HG02642 (cell line): ENCODE results near the gene GZMM.
A peak's percentile ranks its signal among the peaks of the same experiment; 100 is the strongest.

Experiments
- ATAC-seq: cut with Tn5 transposase; IDR thresholded peaks from one replicate; pipeline ENCODE4 v1.9.1; 2021; ENCODE audit warnings: mild to moderate bottlenecking; ENCODE audit not compliant: unreplicated experiment, poor library complexity

Gene GZMM

GRCh38 chr19:511101-511851 is 32.6 kb upstream of the GZMM start:
- no peak for ATAC-seq

GRCh38 chr19:512547-513365 is 31.1 kb upstream of the GZMM start:
- no peak for ATAC-seq

DNA sequence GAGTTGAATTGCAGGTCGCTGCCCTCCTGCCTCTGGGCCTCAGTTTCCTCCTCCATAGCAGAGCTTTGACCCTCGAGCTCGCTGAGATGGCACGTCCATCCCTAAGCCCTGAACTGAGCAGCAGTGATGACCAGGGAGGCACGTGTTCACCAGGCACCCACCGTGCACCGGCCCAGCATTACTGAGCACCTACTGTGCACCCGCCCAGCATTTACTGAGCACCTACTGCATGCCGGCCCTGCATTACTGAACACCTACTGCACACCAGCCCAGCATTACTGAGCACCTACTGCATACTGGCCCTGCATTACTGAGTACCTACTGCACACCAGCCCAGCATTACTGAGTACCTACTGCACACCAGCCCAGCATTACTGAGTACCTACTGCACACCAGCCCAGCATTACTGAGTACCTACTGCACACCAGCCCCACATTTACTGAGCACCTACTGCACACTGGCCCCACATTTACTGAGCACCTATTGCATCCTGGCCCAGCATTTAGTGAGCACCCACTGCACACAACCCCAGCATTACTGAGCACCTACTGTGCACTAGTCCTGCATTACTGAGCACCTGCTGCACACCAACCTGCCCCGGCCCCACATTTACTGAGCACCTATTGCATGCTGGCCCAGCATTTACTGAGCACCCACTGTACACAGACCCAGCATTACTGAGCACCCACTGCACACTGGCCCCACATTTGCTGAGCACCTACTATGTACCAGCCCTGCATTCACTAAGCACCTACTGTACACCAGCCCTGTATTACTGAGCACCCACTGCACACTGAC is 30.3 kb upstream of the GZMM start:
- ATAC-seq: no peak

- ATAC-seq: no peak
These were observed 29.6 kb upstream of the GZMM start for GRCh38 chr19:514166-514663.

- no peak for ATAC-seq
These were observed 25.9 kb upstream of the GZMM start for GRCh38 chr19:517721-518597.

DNA sequence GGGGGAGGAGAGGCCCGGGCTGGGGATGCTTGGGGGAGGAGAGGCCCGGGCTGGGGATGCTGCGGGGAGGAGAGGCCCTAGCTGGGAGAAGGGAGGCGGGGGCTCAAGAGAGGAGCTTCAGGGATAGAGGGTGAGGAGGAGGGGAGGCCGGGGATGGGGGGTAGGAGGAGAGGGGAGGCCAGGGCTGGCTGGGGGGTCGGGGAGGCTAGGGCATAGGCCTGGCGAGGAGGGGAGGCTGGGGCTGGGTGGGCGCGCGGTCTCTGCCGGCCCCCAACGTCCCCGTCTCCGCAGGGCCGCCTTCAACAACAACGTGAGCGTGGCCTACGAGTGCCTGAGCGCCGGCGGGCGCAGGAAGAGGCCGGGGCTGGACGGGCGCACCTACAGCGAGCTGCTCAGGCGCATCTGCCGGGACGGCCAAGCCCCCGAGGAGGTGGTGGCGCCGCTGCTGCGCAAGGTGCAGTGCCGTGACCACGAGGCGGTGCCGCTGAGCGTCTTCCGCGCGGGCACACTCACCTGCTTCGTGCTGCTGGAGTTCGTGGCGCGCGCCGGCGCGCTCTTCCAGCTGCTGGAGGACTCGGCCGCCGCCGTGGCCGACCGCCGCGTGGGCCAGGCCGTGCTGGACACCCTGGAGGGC is 25.1 kb upstream of the GZMM start:
- no peak for ATAC-seq

DNA sequence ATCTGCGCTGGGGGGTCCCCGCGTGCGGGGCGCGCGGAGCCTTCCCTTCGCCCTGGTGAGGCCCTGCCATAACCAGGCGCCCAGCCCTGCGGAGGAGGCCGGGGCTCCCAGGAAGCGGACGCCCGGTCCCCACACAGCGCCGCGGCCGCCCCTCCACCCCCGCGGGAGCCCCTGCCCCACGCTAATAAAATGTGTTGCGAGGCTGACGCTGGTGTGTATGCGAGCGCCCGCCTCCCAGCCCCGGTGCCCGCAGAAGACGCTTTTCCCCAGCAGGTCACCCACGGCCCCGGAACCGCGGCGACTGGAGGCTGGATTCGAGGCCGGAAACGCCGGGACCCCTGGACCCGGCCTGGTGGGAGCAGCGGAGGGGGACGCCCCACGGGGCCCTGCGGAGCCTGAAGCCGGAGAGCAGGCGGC is 24.4 kb upstream of the GZMM start:
- no peak for ATAC-seq

- no peak for ATAC-seq
These were observed 21.1 kb upstream of the GZMM start for GRCh38 chr19:522726-523125.

- ATAC-seq: no peak
These were observed 19.7 kb upstream of the GZMM start for GRCh38 chr19:524062-524674.

DNA sequence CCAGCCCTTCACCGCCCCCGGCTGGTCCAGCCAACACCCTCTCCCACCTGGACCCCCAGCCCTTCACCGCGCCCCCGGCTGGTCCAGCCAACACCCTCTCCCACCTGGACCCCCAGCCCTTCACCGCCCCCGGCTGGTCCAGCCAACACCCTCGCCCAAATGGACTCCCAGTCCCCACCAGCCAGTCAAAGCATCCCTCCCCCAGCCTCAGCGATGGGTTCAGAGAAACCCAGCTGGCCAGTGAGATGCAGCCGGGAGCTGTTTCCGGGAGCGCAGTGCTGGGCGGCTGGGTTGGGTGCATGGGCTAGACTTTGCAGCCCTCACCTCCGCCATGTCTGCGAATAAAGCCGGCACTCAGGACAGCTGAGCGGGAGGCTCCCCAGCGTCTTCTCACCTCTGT is 18.8 kb upstream of the GZMM start:
- ATAC-seq: no peak

- ATAC-seq: no peak
These were observed 17.9 kb upstream of the GZMM start for GRCh38 chr19:525857-526419.

- ATAC-seq: no peak
These were observed 13.5 kb upstream of the GZMM start for GRCh38 chr19:530134-531008.

- ATAC-seq: peak; percentile 72
These were observed 12.7 kb upstream of the GZMM start for GRCh38 chr19:531009-531752.

DNA sequence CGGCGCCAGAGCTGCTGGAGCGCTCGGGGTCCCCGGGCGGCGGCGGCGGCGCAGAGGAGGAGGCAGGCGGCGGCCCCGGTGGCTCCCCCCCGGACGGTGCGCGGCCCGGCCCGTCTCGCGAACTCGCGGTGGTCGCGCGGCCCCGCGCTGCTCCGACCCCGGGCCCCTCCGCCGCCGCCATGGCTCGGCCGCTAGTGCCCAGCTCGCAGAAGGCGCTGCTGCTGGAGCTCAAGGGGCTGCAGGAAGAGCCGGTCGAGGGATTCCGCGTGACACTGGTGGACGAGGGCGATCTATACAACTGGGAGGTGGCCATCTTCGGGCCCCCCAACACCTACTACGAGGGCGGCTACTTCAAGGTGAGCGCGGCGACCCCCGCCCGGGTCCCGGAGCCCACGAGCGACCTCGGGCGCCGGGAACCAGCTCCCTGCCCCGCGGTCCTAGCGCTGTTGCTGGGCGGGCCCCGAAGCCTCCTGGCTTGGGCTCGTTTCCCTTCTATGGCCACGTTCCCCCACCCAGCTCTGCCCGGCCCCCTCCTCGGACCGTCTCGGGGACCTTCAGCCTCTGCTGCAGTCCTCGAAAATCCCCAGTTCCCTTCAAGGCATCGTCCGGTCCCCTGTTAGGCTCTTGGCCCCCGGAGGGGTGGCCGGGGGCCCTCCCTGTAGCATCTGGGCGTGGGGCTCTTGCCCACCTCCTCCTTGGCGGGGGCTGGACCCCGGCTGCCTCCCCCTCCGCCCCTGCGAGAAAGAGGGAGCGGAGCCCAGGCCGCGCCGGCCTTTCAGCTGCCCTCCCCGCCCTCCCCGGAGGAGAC is 11.9 kb upstream of the GZMM start, which contains the start of gene CDC34:
CDC34 (plus strand) TSS at position 8 of the 808 bp plus-strand sequence; CDS start at position 180, 172 bp downstream.
- peak; percentile 7 for ATAC-seq

GRCh38 chr19:532561-533363 is 11.1 kb upstream of the GZMM start:
- ATAC-seq: peak; percentile 2
